ENCODE measurements around the gene PCDH17. TPM values are rescaled to one million over a fixed set of nuclear protein-coding genes. Genes with fewer than 3 reads are reported as not detected.

The PCDH17 gene
- total RNA-seq = 250 TPM

GRCh38 chr13:57631596-57632275, at the start of gene PCDH17:
Gene PCDH17, plus strand, starts transcription at chr13:57631744. Its CDS starts 803 bp downstream, at chr13:57632547.

Data from diencephalon (tissue), 1 donor.